Gastrocnemius medialis (tissue), 4 donors: ENCODE data around the gene TEKT1.
"Not testable (repeated sequence)": the region's sequence is repeated elsewhere in the genome, so short reads cannot be mapped to it uniquely, and the experiment has no call there.

Experiments used
- POLR2A ChIP-seq, 2 donors: fragments of 450-650 bp; IDR thresholded peaks; one replicate each; pipeline ENCODE4 v1.6.1; 2017; ENCODE audit warnings: antibody characterized with exemption in 2 of 2, mild to moderate bottlenecking in 2 of 2, moderate library complexity in 2 of 2
- TF ChIP-seq, protein P1 (sequence below), 5 experiments: fragments of 450-650 bp in 3 of 5; fragments of 200-600 bp in 2 of 5; sonication (generic) in 2 of 5; IDR thresholded peaks in 4 of 5; conservative IDR thresholded peaks in 1 of 5; 1 replicate in 4 of 5; 2 replicates in 1 of 5; pipeline ENCODE4 v1.5.1; 2016 to 2019; ENCODE audit warnings: antibody characterized with exemption in 5 of 5, mild to moderate bottlenecking in 3 of 5, moderate library complexity in 3 of 5

DNA sequence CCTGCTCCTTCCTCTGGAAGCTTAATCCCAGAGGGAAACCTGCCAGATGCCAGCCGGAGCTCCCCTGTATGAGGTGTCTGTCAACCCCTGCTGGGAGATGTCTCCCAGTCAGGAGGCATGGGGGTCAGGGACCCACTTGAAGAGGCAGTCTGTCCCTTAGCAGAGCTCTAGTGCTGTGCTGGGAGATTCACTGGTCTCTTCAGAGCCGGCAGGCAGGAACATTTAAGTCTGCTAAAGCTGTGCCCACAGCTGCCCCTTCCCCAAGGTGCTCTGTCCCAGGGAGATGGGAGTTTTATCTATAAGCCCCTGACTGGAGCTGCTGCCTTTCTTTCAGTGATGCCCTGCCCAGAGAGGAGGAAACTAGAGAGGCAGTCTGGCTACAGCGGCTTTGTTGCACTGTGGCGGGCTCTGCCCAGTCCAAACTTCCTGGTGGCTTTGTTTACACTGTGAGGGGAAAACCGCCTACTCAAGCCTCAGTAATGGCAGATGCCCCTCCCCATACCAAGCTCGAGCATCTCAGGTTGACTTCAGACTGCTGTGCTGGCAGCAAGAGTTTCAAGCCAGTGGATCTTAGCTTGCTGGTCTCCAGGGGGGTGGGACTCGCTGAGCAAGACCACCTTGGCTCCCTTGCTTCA is 17.1 kb upstream of the TEKT1 start:
- TF ChIP-seq, protein P1, sequence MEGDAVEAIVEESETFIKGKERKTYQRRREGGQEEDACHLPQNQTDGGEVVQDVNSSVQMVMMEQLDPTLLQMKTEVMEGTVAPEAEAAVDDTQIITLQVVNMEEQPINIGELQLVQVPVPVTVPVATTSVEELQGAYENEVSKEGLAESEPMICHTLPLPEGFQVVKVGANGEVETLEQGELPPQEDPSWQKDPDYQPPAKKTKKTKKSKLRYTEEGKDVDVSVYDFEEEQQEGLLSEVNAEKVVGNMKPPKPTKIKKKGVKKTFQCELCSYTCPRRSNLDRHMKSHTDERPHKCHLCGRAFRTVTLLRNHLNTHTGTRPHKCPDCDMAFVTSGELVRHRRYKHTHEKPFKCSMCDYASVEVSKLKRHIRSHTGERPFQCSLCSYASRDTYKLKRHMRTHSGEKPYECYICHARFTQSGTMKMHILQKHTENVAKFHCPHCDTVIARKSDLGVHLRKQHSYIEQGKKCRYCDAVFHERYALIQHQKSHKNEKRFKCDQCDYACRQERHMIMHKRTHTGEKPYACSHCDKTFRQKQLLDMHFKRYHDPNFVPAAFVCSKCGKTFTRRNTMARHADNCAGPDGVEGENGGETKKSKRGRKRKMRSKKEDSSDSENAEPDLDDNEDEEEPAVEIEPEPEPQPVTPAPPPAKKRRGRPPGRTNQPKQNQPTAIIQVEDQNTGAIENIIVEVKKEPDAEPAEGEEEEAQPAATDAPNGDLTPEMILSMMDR (IDR thresholded peaks at IDR 0.05 in 4 of 5, conservative IDR thresholded peaks at IDR 0.05 in 1 of 5) = not testable (repeated sequence)
- not testable (repeated sequence) for TF ChIP-seq POLR2A (IDR thresholded peaks at IDR 0.05)
